Glutamatergic neuron (in vitro differentiated cells): Measurements from ENCODE around the gene CYTH2. TPM values are rescaled to one million over a fixed set of nuclear protein-coding genes. Genes with fewer than 3 reads are reported as not detected.
A peak's percentile ranks its signal among the peaks of the same experiment; 100 is the strongest.

ENCODE experiments used
- DNase-seq: peaks from one replicate; pipeline ENCODE4 v3.0.0; 2022
- H3K27ac Mint-ChIP-seq: one replicate; pipeline ENCODE4 v1.8.0; 2020; ENCODE audit warnings: mild to moderate bottlenecking, mixed read lengths, inconsistent platforms; ENCODE audit not compliant: unreplicated experiment
- H3K27me3 Mint-ChIP-seq: one replicate; pipeline ENCODE4 v1.8.0; 2020; ENCODE audit warnings: mild to moderate bottlenecking, moderate library complexity, mixed read lengths, inconsistent platforms; ENCODE audit not compliant: unreplicated experiment
- H3K36me3 Mint-ChIP-seq: one replicate; pipeline ENCODE4 v1.8.0; 2020; ENCODE audit warnings: mild to moderate bottlenecking, mixed read lengths, inconsistent platforms; ENCODE audit not compliant: unreplicated experiment
- H3K4me1 Mint-ChIP-seq: one replicate; pipeline ENCODE4 v1.8.0; 2020; ENCODE audit warnings: mild to moderate bottlenecking, low read depth, mixed read lengths, inconsistent platforms; ENCODE audit not compliant: unreplicated experiment
- H3K4me3 Mint-ChIP-seq: one replicate; pipeline ENCODE4 v1.8.0; 2020; ENCODE audit warnings: mild to moderate bottlenecking, mixed read lengths, inconsistent platforms; ENCODE audit not compliant: unreplicated experiment
- H3K9me3 Mint-ChIP-seq: one replicate; pipeline ENCODE4 v1.8.0; 2020; ENCODE audit warnings: mild to moderate bottlenecking, moderate library complexity, mixed read lengths, inconsistent platforms; ENCODE audit not compliant: unreplicated experiment
- CTCF ChIP-seq: fragments of 200-600 bp; sonication (generic); IDR thresholded peaks from one replicate; pipeline ENCODE4 v1.5.0; 2021; ENCODE audit not compliant: partially characterized antibody, unreplicated experiment
- total RNA-seq: library from RNA; stranded (reverse); fragmentation: NEBNext Ultra II Directional; extraction: Animal tissue kit (Norgen Biotek cat#: 25700); gene quantifications from one replicate; pipeline ENCODE4 v1.2.1, GENCODE V29; 2021; ENCODE audit not compliant: unreplicated experiment

The CYTH2 gene
- total RNA-seq, 1 donor from 2014 or later, result 233 TPM

GRCh38 chr19:48509467-48510194 lies 40.5 kb downstream of the CYTH2 start:
- Mint-ChIP-seq H3K27me3 (peaks cover 4% of the 10 kb centered on the region), H3K4me3 (peak overlapping the region; percentile 95), H3K27ac (no peak overlapping the region), H3K9me3 (peaks cover 4% of the 10 kb centered on the region), H3K4me1 (peaks cover 7% of the 10 kb centered on the region), H3K36me3 (no peaks in the 10 kb centered on the region)
- TF ChIP-seq CTCF, result no peak
- DNase-seq, result no peak

- peak; percentile 75 for DNase-seq
- H3K4me1 Mint-ChIP-seq, result peaks cover 7% of the 10 kb centered on the region
- H3K4me3 Mint-ChIP-seq, result peak overlapping the region; percentile 95
- peaks cover 4% of the 10 kb centered on the region for H3K27me3 Mint-ChIP-seq
- H3K36me3 Mint-ChIP-seq, result no peaks in the 10 kb centered on the region
- no peak for TF ChIP-seq CTCF
- H3K27ac Mint-ChIP-seq, result peak overlapping the region; percentile 62
- peaks cover 4% of the 10 kb centered on the region for H3K9me3 Mint-ChIP-seq
Measured at GRCh38 chr19:48510421-48511268, 41.5 kb downstream of the CYTH2 start.

GRCh38 chr19:48511321-48511731 lies 42.2 kb downstream of the CYTH2 start:
- H3K27ac Mint-ChIP-seq, result no peak overlapping the region
- peaks cover 4% of the 10 kb centered on the region for H3K9me3 Mint-ChIP-seq
- H3K36me3 Mint-ChIP-seq, result no peaks in the 10 kb centered on the region
- peak overlapping the region; percentile 95 for H3K4me3 Mint-ChIP-seq
- peaks cover 7% of the 10 kb centered on the region for H3K4me1 Mint-ChIP-seq
- no peak for TF ChIP-seq CTCF
- H3K27me3 Mint-ChIP-seq, result peaks cover 4% of the 10 kb centered on the region
- peak; percentile 55 for DNase-seq

- Mint-ChIP-seq H3K4me3 (peak within 1 kb of the TSS; percentile 95), H3K36me3 (no peaks in the 10 kb centered on the region), H3K27ac (peak within 1 kb of the TSS; percentile 62), H3K9me3 (peaks cover 4% of the 10 kb centered on the region), H3K4me1 (peaks cover 7% of the 10 kb centered on the region), H3K27me3 (peaks cover 4% of the 10 kb centered on the region)
- peak; percentile 85 for DNase-seq
- TF ChIP-seq CTCF, result no peak
Measured at GRCh38 chr19:48511800-48512503, 42.8 kb downstream of the CYTH2 start, which contains the start of gene LMTK3. Gene LMTK3, minus strand, starts transcription at chr19:48511835. Its CDS starts 259 bp downstream, at chr19:48511576.
